ENCODE measurements around the gene CELA2B. TPM values are rescaled to one million over a fixed set of nuclear protein-coding genes. Genes with fewer than 3 reads are reported as not detected.

CELA2B gene
- total and polyA plus RNA-seq, 2 donors (not counting 1 experiment from before 2014, with no cell fraction given): not detected

DNA sequence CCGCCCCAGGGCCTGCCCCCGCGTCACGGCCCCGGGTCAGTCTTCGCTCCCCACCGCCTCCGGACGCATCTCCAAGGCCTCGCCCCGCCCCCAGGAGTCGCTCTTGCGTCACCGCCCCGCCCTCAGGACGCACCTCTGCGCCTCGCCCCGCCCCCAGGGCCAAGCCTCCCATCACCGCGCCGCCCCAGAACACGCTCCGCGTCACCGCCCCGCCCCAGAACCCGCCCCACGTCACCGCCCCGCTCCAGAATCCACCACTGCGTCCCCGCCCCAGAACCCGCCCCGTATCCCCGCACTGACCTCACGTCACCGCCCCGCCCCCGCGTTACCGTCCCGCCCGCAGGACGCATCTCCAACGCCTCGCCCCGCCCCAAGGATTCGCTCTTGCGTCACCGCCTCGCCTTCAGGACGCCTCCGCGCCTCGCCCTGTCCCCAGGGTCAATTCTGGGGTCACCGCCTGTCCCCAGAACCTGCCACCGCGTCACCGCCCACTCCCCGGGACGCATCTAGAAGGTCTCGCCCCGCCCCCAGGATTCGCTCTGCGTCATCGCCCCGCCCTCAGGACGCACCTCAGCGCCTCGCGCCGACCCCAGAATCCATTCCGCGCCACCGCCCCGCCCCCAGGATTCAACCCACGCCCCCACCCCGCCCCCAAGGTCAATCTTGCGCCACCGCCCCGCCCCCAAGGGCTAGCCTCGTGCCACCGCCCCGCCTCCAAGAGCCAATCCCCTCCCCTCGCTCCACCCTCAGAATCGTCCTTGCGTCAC lies 48.6 kb downstream of the CELA2B start:
- ATAC-seq (ENCODE audit: low read depth) (peak; percentile 65), DNase-seq (peak; percentile 100)
- POLR2A ChIA-PET: interaction anchor here (0.6 to 1.3 kb wide), 4 partner anchors 9 to 323 kb away, joined by 3 to 5 read pairs (median 3); partner anchors contain the start of genes DDI2 and SPEN
- intact Hi-C loops (cut with micrococcal nuclease): loop anchor here (2.0 to 10.0 kb wide), 6 partner anchors 117 to 1120 kb away; partner anchors contain the start of genes CPLANE2, EFHD2, NECAP2 and PLEKHM2
- H3K4me3 Mint-ChIP-seq: peak overlapping the region; percentile 89
- CTCF ChIA-PET: no interaction called here
- H3K9ac ChIP-seq (ENCODE audit: low read length): peak overlapping the region; percentile 79
- H2AFZ ChIP-seq (ENCODE audit: insufficient read depth, low read depth, low read length, poor library complexity, severe bottlenecking): peak overlapping the region; percentile 85
- under 1% methylated on average over 80 of the region's 88 CpGs for WGBS (ENCODE audit: insufficient coverage)
- peaks cover 28 to 34% of the 10 kb centered on the region in 2 donors for H3K4me1 ChIP-seq (ENCODE audit: control insufficient read depth in 2 of 2, insufficient read depth in 2 of 2, low read length in 2 of 2)
- H3K4me1 Mint-ChIP-seq: peaks cover 55% of the 10 kb centered on the region
- no peaks in the 10 kb centered on the region for H3K27me3 ChIP-seq (replicated peaks in 1 of 4; ENCODE audit: control extremely low read depth in 1 of 4, control insufficient read depth in 3 of 4, insufficient read depth in 4 of 4, low read length in 3 of 4)
- TF ChIP-seq EZH2 (IDR thresholded peaks at IDR 0.05; ENCODE audit: borderline replicate concordance, insufficient read depth, low read depth, low read length, poor library complexity, severe bottlenecking): no peak
- TF ChIP-seq, protein P1, sequence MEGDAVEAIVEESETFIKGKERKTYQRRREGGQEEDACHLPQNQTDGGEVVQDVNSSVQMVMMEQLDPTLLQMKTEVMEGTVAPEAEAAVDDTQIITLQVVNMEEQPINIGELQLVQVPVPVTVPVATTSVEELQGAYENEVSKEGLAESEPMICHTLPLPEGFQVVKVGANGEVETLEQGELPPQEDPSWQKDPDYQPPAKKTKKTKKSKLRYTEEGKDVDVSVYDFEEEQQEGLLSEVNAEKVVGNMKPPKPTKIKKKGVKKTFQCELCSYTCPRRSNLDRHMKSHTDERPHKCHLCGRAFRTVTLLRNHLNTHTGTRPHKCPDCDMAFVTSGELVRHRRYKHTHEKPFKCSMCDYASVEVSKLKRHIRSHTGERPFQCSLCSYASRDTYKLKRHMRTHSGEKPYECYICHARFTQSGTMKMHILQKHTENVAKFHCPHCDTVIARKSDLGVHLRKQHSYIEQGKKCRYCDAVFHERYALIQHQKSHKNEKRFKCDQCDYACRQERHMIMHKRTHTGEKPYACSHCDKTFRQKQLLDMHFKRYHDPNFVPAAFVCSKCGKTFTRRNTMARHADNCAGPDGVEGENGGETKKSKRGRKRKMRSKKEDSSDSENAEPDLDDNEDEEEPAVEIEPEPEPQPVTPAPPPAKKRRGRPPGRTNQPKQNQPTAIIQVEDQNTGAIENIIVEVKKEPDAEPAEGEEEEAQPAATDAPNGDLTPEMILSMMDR (IDR thresholded peaks at IDR 0.05): no peak
- H3K27ac Mint-ChIP-seq: peak overlapping the region; percentile 99
- no peaks in the 10 kb centered on the region for H3K36me3 ChIP-seq (replicated peaks in 1 of 2; ENCODE audit: control extremely low read depth in 1 of 2, control insufficient read depth in 1 of 2, extremely low read depth in 1 of 2, insufficient read depth in 2 of 2, low read length in 1 of 2)
- peaks cover 6% of the 10 kb centered on the region for H4K20me1 ChIP-seq (ENCODE audit: control insufficient read depth, insufficient read depth, low read length, poor library complexity, severe bottlenecking)
- no peaks in the 10 kb centered on the region for H3K9me3 Mint-ChIP-seq (ENCODE audit: insufficient read depth)
- H3K27me3 Mint-ChIP-seq: no peaks in the 10 kb centered on the region
- no peaks in the 10 kb centered on the region for H3K9me3 ChIP-seq (ENCODE audit: control extremely low read depth in 1 of 3, control insufficient read depth in 2 of 3, insufficient read depth in 1 of 3, low read length in 2 of 3)
- H3K79me2 ChIP-seq (ENCODE audit: control insufficient read depth, insufficient read depth, low read length): peaks cover 62% of the 10 kb centered on the region
- peak overlapping the region; percentile 92 for H3K4me2 ChIP-seq (replicated peaks; ENCODE audit: low read depth, low read length, poor library complexity, severe bottlenecking)
- H3K27ac ChIP-seq (ENCODE audit: low read length in 2 of 2): peak overlapping the region; percentile 99
- H3K4me3 ChIP-seq (ENCODE audit: control extremely low read depth in 1 of 5, extremely low read depth in 1 of 5, insufficient read depth in 1 of 5, low read depth in 2 of 5, low read length in 4 of 5): peak overlapping the region in 4 of 5 experiments; percentile 72 to 91 (median 74)
